NCI-H2171 treated with DMSO at 0.1 percent for 48 hours (cell line): ENCODE measurements around the gene SCN8A.

Source experiments
- DNase-seq: peaks from one replicate; lab custom pipeline; 2025; lab: John Stamatoyannopoulos, UW

The SCN8A gene

GRCh38 chr12:51721282-51721940, 130.4 kb downstream of the SCN8A start:
- DNase-seq, result no peak

GRCh38 chr12:51722431-51722830, 131.4 kb downstream of the SCN8A start:
- DNase-seq, result no peak

DNA sequence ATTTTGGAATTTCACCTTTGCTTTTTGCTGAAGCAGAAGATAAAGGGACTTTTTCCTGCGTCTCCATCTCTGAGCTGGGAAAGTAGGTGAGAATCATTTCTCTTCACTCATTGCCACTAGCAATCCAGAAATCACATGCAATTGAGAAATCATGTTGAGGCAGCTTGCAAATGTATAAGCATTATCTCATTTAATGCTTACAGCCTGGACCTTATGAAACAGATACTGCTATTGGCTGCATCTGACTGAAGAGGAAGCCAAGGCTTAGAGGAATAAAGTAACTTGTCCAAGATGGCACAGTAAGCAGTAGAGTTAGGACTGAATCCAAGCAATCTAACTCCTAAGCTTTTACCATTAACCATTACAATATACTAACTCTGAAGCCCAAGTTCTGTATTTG, 135.1 kb downstream of the SCN8A start:
- DNase-seq, result no peak

DNA sequence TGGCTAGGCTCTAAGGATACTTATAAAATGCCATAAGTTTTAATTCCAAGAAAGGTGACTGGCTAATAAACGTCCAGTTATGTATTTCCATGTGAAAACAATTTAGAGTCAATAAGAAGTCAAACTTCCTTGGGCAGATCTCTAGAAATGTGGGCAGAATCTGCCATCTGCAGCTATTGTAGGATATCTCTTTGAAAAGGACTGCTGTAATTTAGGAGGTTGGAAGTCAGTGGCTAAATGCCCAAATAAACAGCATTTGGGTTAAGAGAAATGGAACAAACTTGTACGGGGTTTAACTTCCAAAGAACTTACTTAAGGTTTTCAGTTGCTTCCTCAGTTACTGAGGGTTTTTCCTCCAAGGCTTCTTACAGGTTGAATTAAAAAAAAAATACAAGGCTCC, 135.9 kb downstream of the SCN8A start:
- DNase-seq, result no peak

DNA sequence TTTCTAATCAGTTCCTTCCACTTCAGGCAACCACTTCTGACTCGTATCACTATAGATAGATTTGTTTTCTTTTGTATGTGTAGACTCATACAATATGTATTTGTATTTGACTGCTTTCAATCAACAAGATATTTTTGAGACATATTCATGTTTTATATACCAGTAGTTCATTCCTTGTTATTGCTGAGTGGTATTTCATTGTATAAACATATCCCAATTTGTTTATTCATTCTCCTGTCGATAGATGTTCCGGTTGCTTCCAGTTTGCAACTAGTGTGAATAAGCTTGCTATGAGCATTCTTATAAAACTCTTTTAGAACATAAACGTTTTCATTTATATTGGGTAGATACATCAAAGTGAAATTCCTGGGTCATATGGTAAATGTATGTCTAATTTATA, 138.3 kb downstream of the SCN8A start:
- DNase-seq, result no peak

GRCh38 chr12:51730745-51731144, 139.7 kb downstream of the SCN8A start:
- no peak for DNase-seq

DNA sequence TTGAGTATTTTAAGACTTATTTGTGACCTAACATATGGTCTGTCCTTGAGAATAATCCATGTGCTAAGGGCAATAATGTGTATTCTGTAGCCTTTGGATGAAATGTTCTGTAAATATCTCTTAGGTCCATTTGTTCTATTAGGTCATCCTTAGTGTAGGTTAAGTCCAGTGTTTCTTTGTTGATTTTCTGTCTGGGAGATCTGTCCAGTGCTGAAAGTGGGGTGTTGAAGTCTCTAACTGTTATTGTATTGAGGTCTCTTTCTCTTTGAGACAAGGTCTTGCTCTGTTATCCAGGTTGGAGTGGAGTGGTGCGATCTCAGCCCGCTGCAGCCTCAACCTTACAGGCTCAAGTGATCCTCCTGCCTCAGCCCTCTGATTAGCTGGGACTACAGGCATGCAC, 149.5 kb downstream of the SCN8A start:
- DNase-seq, result no peak

DNA sequence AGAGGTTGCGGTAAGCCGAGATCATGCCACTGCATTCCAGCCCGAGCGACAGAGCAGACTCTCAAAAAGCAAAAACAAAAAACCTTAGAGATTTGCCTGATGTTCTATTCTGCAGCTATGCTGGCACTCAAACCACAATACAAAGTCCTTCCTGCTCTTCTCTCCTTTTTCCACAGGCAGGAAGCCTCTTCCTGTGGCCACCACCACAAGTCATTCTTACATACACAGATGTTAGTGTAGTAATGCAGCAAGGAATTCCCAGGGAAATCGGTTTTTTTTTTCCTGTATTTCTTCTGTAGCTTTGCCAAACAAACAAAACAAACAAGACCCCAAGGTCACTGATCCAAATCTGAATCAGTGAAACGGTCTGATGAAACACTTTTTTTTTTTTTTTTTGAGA, 153.2 kb downstream of the SCN8A start:
- no peak for DNase-seq

GRCh38 chr12:51744957-51745356, 153.9 kb downstream of the SCN8A start:
- no peak for DNase-seq

DNA sequence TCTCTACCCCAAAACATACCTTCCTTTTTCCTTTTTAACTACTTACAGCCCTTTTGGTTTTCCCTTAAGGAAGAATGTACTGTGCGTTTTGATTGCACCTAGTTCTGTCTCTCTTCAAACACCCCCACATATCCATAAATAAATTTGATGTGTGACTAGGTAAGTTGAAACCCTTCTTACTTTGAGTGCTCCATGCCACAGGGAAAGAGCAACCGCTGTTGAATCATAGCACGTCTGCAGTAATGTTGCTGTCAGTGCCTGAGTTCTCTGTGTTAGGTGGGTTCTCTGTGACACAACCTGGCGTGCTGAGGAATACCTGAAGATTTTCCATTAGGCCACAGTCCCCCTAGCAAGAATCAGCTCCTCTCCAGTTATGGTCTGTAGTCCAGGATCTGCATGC, 155.4 kb downstream of the SCN8A start:
- no peak for DNase-seq

GRCh38 chr12:51748235-51748634, 157.2 kb downstream of the SCN8A start:
- no peak for DNase-seq

DNA sequence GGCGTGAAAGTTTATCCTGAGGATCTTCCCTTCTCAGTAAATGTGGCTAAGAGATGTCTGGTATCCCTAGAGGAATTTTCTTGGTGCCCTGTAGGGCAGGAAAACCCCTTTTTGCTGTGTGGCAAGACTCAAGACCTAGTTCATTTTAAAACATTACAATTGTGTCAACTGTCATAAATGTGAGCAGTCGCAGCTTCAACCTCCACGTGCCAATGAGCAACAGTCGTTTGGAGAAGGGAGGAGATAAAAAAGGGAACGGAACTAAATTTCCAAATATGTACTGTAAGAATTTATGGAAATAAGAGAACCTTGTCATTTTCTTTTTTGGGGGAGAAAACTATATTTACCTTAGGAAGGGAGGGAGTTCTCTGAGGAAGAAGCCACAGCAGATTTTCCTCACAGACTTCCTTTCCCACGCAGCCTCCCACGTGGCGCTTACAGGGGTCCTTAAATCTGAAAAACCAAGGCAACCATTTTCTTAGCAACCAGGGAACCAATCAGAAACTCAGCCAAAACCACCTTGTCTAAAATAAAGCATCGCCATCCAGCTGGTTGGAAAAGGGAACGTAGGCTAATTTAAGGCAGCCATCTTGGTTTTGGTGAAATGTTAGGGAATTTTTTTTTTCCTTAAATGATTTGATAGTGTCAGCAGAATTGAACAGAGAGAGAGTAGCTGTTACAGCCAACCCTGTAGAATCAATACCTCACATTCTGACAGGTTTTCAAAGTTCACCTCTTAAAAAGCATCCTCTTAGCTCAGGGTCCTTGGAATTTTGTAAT, 158.4 kb downstream of the SCN8A start:
- no peak for DNase-seq

DNA sequence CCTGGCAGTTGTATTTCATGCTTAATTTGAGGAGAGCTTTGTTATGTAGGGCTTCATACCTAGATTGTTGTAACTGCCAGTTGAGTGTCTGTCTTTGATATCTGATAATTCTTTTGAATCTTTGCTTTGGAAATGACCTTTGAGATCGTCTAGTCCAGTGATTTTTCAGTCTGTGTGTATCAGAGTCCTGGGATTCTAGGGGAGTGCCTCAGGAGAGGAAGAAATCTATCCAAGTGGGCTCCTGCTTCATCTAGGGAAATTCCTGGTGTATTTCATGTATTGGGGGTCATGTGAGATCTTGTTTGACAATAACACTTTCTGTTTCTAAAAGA, 158.9 kb downstream of the SCN8A start:
- DNase-seq, result no peak

- DNase-seq, result no peak
Measured at GRCh38 chr12:51751661-51752060, 160.6 kb downstream of the SCN8A start.

- DNase-seq, result no peak
Measured at GRCh38 chr12:51752234-51752889, 161.3 kb downstream of the SCN8A start.

GRCh38 chr12:51753980-51754675, 163.1 kb downstream of the SCN8A start:
- no peak for DNase-seq

DNA sequence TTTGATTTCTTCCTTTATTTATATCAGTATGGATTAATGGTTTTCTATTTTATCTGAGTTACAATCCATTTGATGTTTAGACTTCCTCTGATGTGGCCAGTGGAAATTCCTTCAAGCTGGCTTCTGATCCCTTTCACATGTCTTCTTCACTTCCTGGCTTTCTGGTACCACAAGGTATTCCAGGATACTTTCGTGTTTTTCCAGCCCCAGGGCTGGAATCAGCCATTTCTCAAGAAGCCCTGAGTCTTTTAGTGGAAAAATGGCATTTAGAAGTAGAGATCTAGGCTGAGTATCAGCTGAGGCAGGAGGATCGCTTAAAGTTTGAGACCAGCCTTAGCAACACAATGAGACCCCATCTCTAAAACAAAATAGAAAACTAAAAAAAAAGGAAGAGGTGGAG, 164.2 kb downstream of the SCN8A start:
- DNase-seq, result no peak

GRCh38 chr12:51759175-51759574, 168.1 kb downstream of the SCN8A start:
- DNase-seq, result no peak

DNA sequence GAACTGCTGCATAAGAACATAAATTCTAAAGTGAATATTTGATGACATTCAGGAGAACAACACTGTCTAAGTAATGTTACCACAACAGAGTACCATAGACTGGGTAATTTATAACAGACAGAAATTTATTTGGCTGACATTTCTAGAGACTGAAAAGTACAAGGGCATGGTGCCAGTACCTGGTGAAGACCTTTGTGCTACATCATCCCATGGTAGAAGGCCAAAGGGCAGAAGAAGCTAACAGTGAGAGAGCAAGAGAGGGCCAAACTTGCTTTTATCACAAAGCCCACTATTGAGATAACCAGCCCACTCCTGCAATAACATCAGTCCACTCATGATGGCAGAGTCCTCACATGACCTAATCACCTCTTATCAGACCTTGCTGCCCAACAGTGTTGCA, 168.7 kb downstream of the SCN8A start:
- DNase-seq, result no peak

DNA sequence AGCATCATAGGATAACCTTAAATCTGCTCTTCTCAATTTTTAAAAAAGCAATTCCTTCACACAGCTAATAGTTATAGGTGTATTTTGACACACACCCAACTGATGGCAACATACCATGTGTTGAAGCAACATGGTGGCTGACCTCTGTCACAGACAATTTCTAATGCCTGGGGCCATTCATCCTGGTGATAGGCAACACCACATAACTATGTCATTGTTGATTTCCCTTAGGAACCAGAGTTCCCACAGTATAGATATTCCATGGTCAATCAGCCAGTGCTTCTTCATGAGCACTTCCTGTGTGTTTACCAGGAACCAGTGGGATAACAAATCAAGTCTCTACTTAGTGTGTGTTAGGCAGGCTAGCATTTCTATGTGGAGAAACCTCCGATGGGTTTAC, 169.2 kb downstream of the SCN8A start:
- no peak for DNase-seq

- no peak for DNase-seq
Measured at GRCh38 chr12:51763743-51764142, 172.7 kb downstream of the SCN8A start.

DNA sequence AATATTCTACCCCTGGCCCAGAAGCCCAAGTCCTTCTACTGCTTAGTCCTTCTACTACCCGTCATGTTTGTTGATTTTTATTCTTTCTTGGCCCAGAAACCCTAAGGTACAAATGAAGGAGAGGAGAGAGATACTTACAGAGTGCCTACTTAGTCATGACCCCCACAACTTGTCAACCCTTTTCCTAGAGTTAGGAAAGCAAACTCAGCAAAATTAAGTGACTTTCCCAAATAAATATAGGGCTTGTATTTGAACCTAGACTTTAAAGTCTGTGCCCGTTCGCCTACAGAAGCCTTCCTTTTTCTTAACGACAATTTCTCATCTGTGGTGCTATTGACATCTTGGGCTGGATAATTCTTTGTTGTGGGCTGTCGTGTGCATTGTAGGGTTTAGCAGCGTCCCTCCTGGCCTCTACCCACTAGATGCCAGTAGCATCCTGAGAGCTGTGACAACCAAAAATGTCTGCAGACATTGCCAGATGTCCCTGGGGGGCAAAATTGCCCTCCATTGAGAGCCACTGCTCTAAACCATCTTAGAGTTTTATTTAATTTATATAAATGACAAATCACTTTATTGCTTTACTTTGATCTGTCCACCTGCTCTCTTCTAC, 175.1 kb downstream of the SCN8A start:
- DNase-seq, result no peak
